ENCODE measurements around the gene TXNDC8.
"Not testable (repeated sequence)": the region's sequence is repeated elsewhere in the genome, so short reads cannot be mapped to it uniquely, and the experiment has no call there.

TXNDC8 gene

GRCh38 chr9:110337727-110338126 is at the start of gene TXNDC8:
TXNDC8 (minus strand) TSS chr9:110337863.
- DNase-seq, result no peak

GRCh38 chr9:110383491-110383890 is 45.8 kb upstream of the TXNDC8 start:
- no peak for DNase-seq

GRCh38 chr9:110382731-110383130 is 45.1 kb upstream of the TXNDC8 start:
- no peak for DNase-seq

DNA sequence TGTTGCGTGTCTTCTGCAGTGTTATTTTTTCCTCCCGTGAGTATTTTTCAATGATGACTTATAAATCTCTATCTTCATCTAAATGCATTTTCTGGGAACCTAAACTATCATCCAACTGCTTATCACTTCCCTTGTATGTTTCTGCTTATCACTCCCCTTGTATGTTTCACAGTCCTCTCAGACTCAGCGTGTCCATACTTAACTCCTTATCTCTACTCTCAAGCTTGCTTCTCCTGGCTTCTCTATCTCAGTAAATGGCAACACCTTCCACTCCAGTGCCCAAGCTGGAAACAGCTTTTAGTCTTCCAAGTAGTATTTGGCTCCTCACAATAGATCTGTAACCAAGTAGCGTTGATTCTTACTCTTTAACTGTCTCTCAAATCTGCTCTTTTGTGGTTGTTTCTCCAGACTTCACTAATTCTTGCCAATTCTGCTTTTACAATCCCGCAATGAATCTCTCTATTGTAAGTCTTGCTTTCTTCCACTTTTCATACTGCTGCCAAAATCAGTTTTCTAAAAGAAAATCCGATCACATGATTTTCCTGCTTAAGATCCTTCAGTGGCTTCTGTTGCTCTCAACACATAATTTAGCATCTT is 33.8 kb upstream of the TXNDC8 start:
- DNase-seq, result no peak

GRCh38 chr9:110370315-110370714 is 32.7 kb upstream of the TXNDC8 start:
- no peak for DNase-seq

DNA sequence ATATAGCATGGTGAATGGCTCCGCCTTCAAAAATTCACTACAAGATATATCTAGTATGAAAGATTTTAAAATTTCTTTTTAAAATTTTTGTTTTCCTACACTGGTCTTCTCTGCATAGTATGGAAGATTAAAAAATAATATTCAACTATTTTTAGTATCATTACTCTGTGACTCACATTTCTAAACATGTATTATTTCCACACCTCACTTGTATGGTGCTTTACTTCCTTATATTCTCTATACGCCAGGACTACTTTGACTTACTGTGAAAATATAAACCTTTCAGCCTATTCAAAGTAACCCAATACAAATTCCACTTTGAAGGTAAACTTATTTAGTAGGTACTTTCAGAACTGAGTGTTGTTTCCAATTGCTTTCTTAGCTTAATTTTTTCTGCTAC is 26.8 kb upstream of the TXNDC8 start:
- no peak for DNase-seq

GRCh38 chr9:110358992-110359391 is 21.3 kb upstream of the TXNDC8 start:
- not testable (repeated sequence) for DNase-seq

DNA sequence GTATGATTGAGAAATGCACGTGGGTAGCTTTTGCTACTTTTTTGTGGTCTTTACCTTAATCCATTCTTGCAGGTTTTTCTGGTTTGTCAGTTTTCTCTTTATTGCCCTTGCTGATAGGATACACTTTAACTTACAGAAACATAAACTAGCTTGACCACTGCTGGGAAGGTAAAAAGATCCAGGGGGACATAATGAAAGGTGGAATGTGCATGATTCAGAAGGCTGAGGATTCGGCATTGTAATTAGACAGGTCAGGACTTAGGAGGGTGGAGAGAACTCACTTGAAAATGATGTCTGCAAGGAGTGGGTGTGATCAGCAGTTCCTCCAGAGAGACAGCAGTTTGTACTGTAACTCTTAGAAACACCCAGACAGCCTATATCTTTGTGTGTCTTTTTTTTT is 19.8 kb upstream of the TXNDC8 start:
- no peak for DNase-seq

DNA sequence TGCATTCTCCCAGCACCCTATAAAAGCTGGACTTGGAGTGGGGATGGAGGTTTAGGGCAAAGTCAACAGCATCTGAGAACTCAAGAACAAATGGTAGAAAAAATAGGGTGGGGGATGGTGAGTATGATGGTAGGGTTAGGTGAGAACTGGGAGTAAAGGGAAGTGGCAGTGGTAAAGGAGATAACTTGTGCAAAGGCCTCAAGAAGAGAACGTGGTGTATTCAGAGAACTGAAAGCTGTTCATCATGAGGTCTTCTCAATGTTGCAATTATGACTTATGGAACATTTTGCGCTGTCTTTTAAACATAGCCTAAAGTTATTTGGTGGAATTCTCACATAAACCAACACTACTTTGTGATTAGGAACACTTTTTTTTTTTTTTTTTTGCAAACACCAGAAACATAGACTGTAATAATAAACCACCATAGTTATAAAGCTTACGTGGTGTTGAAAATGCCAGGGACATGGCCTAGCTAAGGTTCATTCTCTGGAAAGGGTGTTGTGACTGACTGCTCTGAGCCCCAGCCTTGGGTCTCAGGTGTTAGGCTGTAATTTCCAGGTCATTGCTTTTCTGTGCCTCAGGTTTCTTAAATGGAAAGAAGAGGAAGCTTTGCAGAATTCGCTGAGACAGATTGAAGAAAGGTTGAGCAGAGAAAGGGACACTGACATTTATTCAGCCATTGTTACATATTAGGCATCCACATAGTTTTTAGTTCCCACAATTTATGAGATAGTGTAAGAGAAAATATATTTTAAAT is 19.2 kb upstream of the TXNDC8 start:
- no peak for DNase-seq

- no peak for DNase-seq
These were observed 18.2 kb upstream of the TXNDC8 start for GRCh38 chr9:110355911-110356310.

DNA sequence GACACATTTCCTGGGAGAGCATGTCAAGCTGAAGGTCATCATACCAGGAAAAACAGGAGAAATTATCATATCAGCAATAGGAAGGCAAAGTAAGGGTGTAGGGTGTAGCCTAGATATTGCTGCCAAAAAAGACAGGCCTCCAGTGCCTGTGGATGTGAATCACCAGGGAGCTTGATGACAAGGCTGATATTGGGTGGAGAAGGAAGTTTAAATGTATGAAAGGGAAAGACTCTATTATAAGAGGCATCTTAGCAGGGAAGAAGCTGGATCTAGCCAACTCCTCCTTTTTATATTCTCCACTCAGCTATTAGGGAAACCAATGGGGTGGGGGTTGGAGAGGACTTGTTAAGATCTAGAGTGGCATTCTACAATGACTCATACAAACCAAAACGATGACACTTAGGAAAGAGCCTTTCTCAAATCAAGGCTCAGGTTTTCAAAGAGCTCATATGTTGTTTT is 13.4 kb upstream of the TXNDC8 start:
- DNase-seq, result no peak

GRCh38 chr9:110346325-110346724 is 8.7 kb upstream of the TXNDC8 start:
- DNase-seq, result no peak

- no peak for DNase-seq
These were observed 7.2 kb upstream of the TXNDC8 start for GRCh38 chr9:110344821-110345220.

GRCh38 chr9:110343551-110343950 is 5.9 kb upstream of the TXNDC8 start:
- no peak for DNase-seq

- no peak for DNase-seq
These were observed 2.6 kb upstream of the TXNDC8 start for GRCh38 chr9:110340306-110340705.

DNA sequence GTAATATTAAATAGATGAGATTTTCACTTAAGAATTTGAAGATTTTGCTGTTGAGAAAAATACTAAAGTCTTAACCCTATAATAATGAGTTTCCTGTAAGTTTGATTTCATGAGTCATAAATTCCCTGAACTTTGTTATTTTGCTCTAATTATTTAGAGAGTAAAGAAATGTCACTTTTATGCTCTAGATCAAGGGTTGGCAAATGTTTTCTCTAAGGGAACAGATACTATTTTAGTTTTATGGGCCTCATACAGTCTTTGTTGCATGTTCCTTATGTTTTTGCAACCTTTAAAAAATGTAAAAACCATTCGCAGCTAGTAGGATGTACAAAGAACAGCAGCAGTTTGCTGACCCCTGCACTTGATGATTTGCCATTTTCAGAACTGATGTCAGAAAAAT is 480 bp upstream of the TXNDC8 start:
- DNase-seq, result no peak

DNA sequence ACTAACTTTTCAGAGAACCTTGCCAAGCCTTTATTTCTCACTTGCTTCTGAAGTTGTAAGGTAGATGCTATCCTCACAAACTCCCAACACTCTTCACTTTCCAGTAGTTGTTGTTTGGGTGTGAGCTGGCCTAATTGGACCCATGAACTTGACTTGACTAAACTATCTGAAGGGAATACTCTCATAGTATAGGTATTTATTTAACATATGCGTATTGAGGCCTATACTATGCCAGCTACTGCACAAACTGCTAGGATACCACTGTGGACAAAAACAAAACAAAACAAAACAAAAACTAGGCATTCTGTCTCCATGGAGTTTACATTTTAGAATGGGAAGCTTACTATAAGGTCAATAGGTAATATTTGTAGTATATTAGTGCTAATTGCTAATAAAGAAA is 1.3 kb downstream of the TXNDC8 start:
- no peak for DNase-seq

GRCh38 chr9:110334871-110335270 is 2.8 kb downstream of the TXNDC8 start:
- no peak for DNase-seq

DNA sequence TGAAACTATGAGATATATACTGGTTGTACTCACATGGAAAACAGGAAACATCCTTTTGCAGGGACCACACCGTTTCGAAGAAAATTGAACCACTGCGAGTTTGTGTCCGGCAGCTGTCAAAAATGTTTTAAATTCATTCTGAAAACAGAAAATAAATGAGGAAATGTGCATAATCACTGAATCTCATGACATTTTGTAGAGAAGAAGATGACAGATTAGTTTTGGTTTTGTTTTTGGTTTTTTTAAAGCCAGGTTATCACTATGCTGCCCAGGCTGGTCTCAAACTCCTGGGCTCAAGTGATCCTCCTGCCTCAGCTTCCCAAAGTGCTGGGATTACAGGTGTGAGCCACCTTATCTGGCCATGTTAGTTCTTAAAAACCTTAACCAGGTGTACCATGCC is 3.5 kb downstream of the TXNDC8 start:
- DNase-seq, result no peak

DNA sequence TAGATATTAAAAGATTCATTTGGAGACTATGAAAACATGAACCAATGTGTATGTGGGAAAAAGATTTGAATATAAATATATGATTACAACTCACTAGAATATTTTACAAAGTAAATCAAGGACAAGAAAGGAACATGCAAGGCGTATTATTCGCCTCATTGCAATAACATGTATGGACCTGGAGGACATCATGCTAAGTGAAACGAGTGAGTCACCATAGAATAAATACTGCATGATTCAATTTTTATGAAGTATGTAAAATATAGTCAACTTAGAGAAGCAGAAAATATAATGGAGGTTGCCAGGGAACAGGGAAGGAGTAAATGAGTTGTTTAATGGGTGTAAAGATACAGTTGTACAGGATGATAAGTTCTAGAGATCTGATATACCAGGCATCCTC is 4.9 kb downstream of the TXNDC8 start:
- no peak for DNase-seq

DNA sequence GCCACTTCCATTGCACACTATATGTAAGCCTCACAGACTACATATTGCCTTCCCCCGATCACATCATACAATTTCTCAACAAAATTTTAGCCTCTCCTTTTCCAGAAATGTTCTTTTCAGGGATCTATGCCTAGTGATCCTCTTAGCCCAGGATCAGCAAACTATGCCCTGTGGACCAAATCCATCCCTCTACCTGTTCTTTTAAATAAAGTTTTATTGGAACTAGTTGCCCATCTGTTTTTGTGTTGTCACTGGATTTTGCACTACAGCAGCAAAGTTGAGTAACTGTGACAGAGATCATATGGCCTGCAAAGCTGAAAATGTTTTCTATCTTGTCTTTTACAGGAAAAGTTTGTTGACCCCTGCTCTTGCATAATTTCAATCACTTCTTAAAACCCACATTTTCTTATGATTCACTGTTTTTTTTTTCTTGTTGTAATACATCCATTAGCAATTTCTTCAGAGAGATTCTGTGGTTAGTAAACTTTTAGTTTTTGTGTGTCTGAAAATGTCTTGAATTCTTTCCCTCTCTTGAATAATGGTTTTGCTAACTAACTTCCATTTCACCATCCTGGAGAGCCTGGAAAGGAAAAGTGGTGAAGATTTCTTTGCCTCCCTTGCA is 7.1 kb downstream of the TXNDC8 start:
- no peak for DNase-seq

DNA sequence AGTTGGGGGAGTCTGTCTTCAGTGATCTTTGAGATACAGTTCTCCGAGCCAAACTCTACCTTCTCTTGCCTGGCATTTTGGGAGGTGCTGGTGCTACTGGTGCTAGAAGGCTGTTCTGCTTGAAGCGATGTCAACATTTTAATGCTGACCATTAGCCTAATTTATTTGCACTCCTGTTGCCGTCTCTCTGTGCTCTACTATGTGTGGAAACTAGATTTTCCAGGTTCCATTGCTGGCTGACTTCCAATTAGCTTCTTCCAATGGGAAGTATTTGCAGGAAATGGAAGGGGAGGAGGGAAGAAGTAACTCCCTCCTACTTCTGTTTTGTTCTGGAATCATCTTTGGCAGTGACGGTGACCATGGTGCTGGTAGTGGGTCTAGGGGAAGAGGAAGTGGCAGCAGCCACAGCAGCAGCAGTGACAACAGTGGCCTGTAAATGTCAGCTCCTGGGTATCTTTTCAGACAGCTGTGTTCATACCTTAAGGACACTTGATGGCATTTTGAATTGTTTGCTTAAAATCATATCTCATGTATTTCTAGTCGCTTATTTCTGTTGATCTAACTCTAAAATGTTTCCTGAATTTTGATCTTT is 7.9 kb downstream of the TXNDC8 start:
- no peak for DNase-seq

DNA sequence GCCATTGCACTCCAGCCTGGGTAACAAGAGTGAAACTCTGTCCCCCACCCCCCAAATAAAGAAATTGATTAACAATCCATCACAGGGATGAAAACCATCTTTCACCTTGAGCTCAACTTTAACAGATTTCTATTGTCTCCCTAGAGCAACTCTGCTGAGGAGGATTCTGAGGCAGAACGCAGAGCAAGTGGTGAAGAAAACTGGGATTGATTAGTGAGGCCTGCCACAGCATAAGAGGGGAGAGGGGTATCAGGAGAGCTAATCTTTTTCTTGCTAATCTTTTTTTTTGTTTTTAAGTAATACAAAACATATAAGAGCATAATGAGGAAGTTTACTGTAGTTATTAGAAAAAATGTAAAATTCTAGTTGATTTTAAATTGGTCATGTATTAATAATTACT is 8.9 kb downstream of the TXNDC8 start:
- DNase-seq, result no peak

DNA sequence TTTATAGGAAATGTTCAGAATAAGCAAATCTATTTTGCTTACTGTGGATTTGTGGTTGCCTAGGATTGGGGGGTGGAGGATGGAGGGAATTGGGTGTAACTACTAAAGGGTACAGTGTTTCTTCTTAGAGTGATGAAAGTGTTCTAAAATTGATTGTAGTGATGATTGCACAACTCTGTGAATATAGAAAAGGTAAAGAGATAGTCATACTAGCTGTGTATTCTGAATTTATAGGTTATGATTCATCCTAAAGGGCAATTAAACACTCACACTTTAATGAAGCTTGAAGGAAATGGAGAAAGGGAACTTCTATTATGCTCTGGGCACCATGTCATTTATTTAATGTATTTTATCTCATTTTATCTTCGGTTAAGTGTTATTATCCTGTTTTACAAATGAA is 9.9 kb downstream of the TXNDC8 start:
- DNase-seq, result no peak
